ENCODE results near the gene TMEM81. TPM values are rescaled to one million over a fixed set of nuclear protein-coding genes. Genes with fewer than 3 reads are reported as not detected.

The TMEM81 gene
- polyA plus RNA-seq, 1 donor (not counting 4 experiments of a cell fraction or from before 2014, with no cell fraction given), result 1.4 TPM

DNA sequence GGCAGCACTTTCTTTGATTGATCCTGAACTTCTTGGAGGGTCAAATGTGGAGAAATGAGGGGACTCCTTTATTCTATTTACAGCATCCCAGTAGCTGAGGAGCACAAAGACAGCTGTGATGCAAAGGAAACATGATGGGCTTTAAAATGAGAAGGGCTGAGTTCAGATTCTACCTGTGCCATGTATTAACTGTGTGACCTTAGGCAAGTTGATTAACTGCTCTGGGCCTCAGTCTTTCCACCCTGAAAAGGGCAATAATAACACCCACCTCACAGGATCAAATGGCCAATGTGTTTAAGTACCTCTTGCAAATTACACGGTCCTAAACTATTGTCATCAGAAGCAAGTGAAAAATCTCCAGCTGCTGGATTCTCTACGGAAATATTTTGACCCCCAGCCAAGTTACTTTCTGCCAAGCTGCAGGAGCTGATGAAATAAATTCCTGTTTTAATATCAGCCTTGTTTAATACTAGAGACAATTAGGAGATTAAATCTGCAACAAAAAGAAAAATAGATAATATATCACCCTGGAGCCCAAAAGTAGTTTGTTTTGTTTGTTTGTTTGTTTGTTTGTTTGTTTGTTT, 15.7 kb downstream of the TMEM81 start:
- DNase-seq (ENCODE audit: low read depth, low spot score) (no peak), FAIRE-seq (no peak)
- no peaks in the 10 kb centered on the region for H3K79me2 ChIP-seq (ENCODE audit: control insufficient read depth, insufficient read depth, low read length)
- H4K20me1 ChIP-seq (ENCODE audit: control insufficient read depth, extremely low read depth, insufficient read depth, low read length), result no peaks in the 10 kb centered on the region
- H3K9me1 ChIP-seq (ENCODE audit: control insufficient read depth, extremely low read depth, insufficient read depth, low read length), result no peaks in the 10 kb centered on the region
- H3K36me3 ChIP-seq (ENCODE audit: control insufficient read depth in 2 of 2, extremely low read depth in 1 of 2, insufficient read depth in 2 of 2, low read length in 2 of 2), result no peaks in the 10 kb centered on the region
- H3K27me3 ChIP-seq (ENCODE audit: control insufficient read depth, extremely low read depth, insufficient read depth, low read length), result no peaks in the 10 kb centered on the region
- no peak overlapping the region for H3K4me2 ChIP-seq (ENCODE audit: control insufficient read depth, extremely low read depth, insufficient read depth, low read depth, low read length)
- no peaks in the 10 kb centered on the region for H3K9me3 ChIP-seq (ENCODE audit: control insufficient read depth, low read depth, low read length)
- H3K27ac ChIP-seq (ENCODE audit: control insufficient read depth, insufficient read depth, low read length), result no peak overlapping the region
- H3K9ac ChIP-seq (ENCODE audit: control insufficient read depth, extremely low read depth, insufficient read depth, low read length), result no peak overlapping the region
- H3K4me3 ChIP-seq (ENCODE audit: control insufficient read depth in 2 of 3, extremely low read depth in 1 of 3, insufficient read depth in 2 of 3, low read depth in 1 of 3, low read length in 3 of 3), result no peak overlapping the region
- no peak overlapping the region for H2AFZ ChIP-seq (ENCODE audit: control insufficient read depth, low read length)
- TF ChIP-seq, protein P1, sequence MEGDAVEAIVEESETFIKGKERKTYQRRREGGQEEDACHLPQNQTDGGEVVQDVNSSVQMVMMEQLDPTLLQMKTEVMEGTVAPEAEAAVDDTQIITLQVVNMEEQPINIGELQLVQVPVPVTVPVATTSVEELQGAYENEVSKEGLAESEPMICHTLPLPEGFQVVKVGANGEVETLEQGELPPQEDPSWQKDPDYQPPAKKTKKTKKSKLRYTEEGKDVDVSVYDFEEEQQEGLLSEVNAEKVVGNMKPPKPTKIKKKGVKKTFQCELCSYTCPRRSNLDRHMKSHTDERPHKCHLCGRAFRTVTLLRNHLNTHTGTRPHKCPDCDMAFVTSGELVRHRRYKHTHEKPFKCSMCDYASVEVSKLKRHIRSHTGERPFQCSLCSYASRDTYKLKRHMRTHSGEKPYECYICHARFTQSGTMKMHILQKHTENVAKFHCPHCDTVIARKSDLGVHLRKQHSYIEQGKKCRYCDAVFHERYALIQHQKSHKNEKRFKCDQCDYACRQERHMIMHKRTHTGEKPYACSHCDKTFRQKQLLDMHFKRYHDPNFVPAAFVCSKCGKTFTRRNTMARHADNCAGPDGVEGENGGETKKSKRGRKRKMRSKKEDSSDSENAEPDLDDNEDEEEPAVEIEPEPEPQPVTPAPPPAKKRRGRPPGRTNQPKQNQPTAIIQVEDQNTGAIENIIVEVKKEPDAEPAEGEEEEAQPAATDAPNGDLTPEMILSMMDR (optimal IDR thresholded peaks at IDR 0.05 in 1 of 3, IDR thresholded peaks at IDR 0.05 in 1 of 3, conservative IDR thresholded peaks at IDR 0.05 in 1 of 3; ENCODE audit: extremely low read depth in 1 of 3, insufficient read depth in 2 of 3, low read length in 3 of 3), result no peak
- no peak for TF ChIP-seq EZH2 (IDR thresholded peaks at IDR 0.05; ENCODE audit: low read length)
- peaks cover 7% of the 10 kb centered on the region for H3K4me1 ChIP-seq (ENCODE audit: control insufficient read depth, extremely low read depth, insufficient read depth, low read length)
- dilution Hi-C loops (cut with MboI; ENCODE audit: extremely low pct_ligation_motif_present, low sequenced_read_pairs), result no loop called here

DNA sequence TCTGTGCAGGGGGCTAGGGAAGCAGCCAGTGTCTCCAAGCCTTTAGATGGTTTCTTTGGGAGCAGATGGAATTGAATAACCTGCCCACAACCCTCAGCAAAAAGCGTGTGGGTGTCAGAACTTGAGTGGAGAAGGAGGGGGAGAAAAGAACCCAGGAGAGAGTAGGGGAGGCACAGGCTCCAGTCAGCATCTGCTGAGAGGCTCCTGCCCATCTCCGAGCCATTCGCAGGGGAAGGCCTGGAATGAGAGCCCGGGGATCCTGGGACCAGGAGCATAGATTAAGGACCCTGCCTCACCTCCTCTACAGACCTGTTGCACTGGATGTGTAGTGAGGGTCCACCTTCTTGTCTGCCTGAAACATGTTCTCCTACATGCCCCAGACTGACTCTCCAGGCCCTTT, 16.3 kb downstream of the TMEM81 start:
- H3K27me3 ChIP-seq (ENCODE audit: control insufficient read depth, extremely low read depth, insufficient read depth, low read length), result no peaks in the 10 kb centered on the region
- no peaks in the 10 kb centered on the region for H3K36me3 ChIP-seq (ENCODE audit: control insufficient read depth in 2 of 2, extremely low read depth in 1 of 2, insufficient read depth in 2 of 2, low read length in 2 of 2)
- TF ChIP-seq, protein P1 (optimal IDR thresholded peaks at IDR 0.05 in 1 of 3, IDR thresholded peaks at IDR 0.05 in 1 of 3, conservative IDR thresholded peaks at IDR 0.05 in 1 of 3; ENCODE audit: extremely low read depth in 1 of 3, insufficient read depth in 2 of 3, low read length in 3 of 3), result no peak
- TF ChIP-seq EZH2 (IDR thresholded peaks at IDR 0.05; ENCODE audit: low read length), result no peak
- no peak overlapping the region for H3K27ac ChIP-seq (ENCODE audit: control insufficient read depth, insufficient read depth, low read length)
- no peak overlapping the region for H3K4me2 ChIP-seq (ENCODE audit: control insufficient read depth, extremely low read depth, insufficient read depth, low read depth, low read length)
- no peaks in the 10 kb centered on the region for H3K79me2 ChIP-seq (ENCODE audit: control insufficient read depth, insufficient read depth, low read length)
- no peak overlapping the region for H3K9ac ChIP-seq (ENCODE audit: control insufficient read depth, extremely low read depth, insufficient read depth, low read length)
- H3K4me1 ChIP-seq (ENCODE audit: control insufficient read depth, extremely low read depth, insufficient read depth, low read length), result peaks cover 1% of the 10 kb centered on the region
- no peaks in the 10 kb centered on the region for H3K9me3 ChIP-seq (ENCODE audit: control insufficient read depth, low read depth, low read length)
- no peak overlapping the region for H3K4me3 ChIP-seq (ENCODE audit: control insufficient read depth in 2 of 3, extremely low read depth in 1 of 3, insufficient read depth in 2 of 3, low read depth in 1 of 3, low read length in 3 of 3)
- DNase-seq (ENCODE audit: low read depth, low spot score) (no peak), FAIRE-seq (no peak)
- no peaks in the 10 kb centered on the region for H3K9me1 ChIP-seq (ENCODE audit: control insufficient read depth, extremely low read depth, insufficient read depth, low read length)
- H2AFZ ChIP-seq (ENCODE audit: control insufficient read depth, low read length), result no peak overlapping the region
- H4K20me1 ChIP-seq (ENCODE audit: control insufficient read depth, extremely low read depth, insufficient read depth, low read length), result no peaks in the 10 kb centered on the region
- dilution Hi-C loops (cut with MboI; ENCODE audit: extremely low pct_ligation_motif_present, low sequenced_read_pairs), result no loop called here

Data from keratinocyte (primary cell).